CD4-positive, alpha-beta T cell (primary cell): Measurements from ENCODE around the gene CACNA2D3. TPM values are rescaled to one million over a fixed set of nuclear protein-coding genes. Genes with fewer than 3 reads are reported as not detected.

ENCODE experiments used
- ATAC-seq: fragments of 200-7000 bp; cut with Tn5 transposase; one replicate; pipeline ENCODE4 v1.10.0; 2022; ENCODE audit warnings: mild to moderate bottlenecking; ENCODE audit not compliant: poor library complexity
- CTCF ChIA-PET: fragments of 350-600 bp; sonication (Branson Sonifier 250); formaldehyde crosslinking; loops from one replicate; lab custom pipeline; 2021; ENCODE audit warnings: antibody characterized with exemption, inconsistent platforms; lab: Charles Lee
- POLR2A ChIA-PET: fragments of 350-600 bp; sonication (Branson Sonifier 250); formaldehyde crosslinking; loops from one replicate; lab custom pipeline; 2021; ENCODE audit warnings: antibody characterized with exemption, inconsistent platforms; lab: Charles Lee
- DNase-seq, 14 experiments: peaks; one replicate each; pipeline ENCODE4 v3.0.0-alpha.2; 2013 to 2020; ENCODE audit warnings: mixed read lengths in 2 of 14
- H3K27ac ChIP-seq, 2 donors: one replicate each; pipeline versions ENCODE4 v1.5.1 to v1.7.0; 2013; ENCODE audit warnings: low read length in 2 of 2, low read depth in 1 of 2, mild to moderate bottlenecking in 1 of 2
- H3K27me3 ChIP-seq, 2 experiments: 1 replicate in 1 of 2; 2 replicates in 1 of 2; pipeline versions ENCODE4 v1.6.1 to v1.7.0; 2013; ENCODE audit warnings: low read length in 2 of 2, control low read depth in 1 of 2, mild to moderate bottlenecking in 1 of 2, moderate library complexity in 1 of 2; ENCODE audit not compliant: insufficient read depth in 2 of 2, control insufficient read depth in 1 of 2
- H3K36me3 ChIP-seq: one replicate; pipeline ENCODE4 v1.6.1; 2013; ENCODE audit warnings: low read length, control low read depth; ENCODE audit not compliant: insufficient read depth
- H3K4me1 ChIP-seq: one replicate; pipeline ENCODE4 v1.6.1; 2013; ENCODE audit warnings: low read length, control low read depth; ENCODE audit not compliant: insufficient read depth
- H3K4me3 ChIP-seq: one replicate; pipeline ENCODE4 v1.5.1; 2013; ENCODE audit warnings: mild to moderate bottlenecking, low read length, moderate library complexity
- H3K9me3 ChIP-seq, 2 experiments: 1 replicate in 1 of 2; 2 replicates in 1 of 2; pipeline versions ENCODE4 v1.6.1 to v1.7.0; 2013; ENCODE audit warnings: low read length in 2 of 2, mild to moderate bottlenecking in 2 of 2, control low read depth in 1 of 2, moderate library complexity in 1 of 2; ENCODE audit not compliant: control insufficient read depth in 1 of 2, insufficient read depth in 1 of 2
- H3K27ac Mint-ChIP-seq: one replicate; pipeline ENCODE4 v1.8.0; 2020; ENCODE audit warnings: mixed read lengths
- H3K27me3 Mint-ChIP-seq: one replicate; pipeline ENCODE4 v1.8.0; 2021; ENCODE audit warnings: mixed read lengths
- H3K36me3 Mint-ChIP-seq: one replicate; pipeline ENCODE4 v1.8.0; 2021; ENCODE audit warnings: low read depth, mixed read lengths
- H3K4me1 Mint-ChIP-seq: one replicate; pipeline ENCODE4 v1.8.0; 2021; ENCODE audit warnings: low read depth, mixed read lengths
- H3K4me3 Mint-ChIP-seq: one replicate; pipeline ENCODE4 v1.8.0; 2020; ENCODE audit warnings: mild to moderate bottlenecking, mixed read lengths
- H3K9me3 Mint-ChIP-seq: one replicate; pipeline ENCODE4 v1.8.0; 2020; ENCODE audit warnings: mixed read lengths
- intact Hi-C, 2 experiments: fragments of 100-400 bp; cut with DNase I in 1 of 2; cut with micrococcal nuclease in 1 of 2; formaldehyde crosslinking; loops; one replicate each; pipeline versions ENCODE4 v1.15.1 to v1.9.0; 2023 to 2025; cut with DNase I, micrococcal nuclease
- total RNA-seq, 174 experiments: library from RNA in 2 of 174; stranded (reverse) in 2 of 174; gene quantifications; one replicate each; pipeline ENCODE4 v1.2.3 and lab custom pipeline; 2021 to 2026
- TF ChIP-seq, protein P1 (sequence below): fragments of 200-600 bp; IDR thresholded peaks from one replicate; pipeline ENCODE4 v1.8.0; 2022; ENCODE audit warnings: antibody characterized with exemption, mild to moderate bottlenecking

The CACNA2D3 gene
- total RNA-seq, 2 experiments from 2014 or later, result 0.08 TPM; not detected in 1

DNA sequence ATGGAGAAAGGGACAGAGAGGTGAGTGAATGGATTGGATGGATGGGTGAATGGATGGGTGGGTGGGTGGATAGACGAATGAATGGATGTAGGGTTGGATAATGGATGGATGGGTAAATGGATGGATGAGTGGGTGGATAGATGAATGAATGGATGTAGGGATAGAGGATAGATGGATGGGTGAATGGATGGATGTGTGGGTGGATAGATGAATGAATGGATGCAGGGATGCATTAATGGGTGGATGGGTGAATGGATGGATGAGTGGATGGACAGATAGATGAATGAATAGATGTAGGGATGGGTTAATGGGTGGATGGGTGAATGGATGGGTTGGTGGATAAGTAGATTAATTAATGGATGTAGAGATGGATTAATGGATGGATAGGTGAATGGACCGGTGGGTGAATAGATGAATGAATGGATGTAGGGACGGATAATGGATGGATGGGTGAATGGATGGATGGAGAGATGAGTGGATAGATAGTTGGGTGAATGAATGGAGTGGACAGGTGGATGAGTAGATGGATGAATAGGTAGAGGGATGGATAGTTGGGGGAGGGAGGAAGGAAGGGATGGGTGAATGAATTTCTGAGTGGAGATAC is 28.6 kb downstream of the CACNA2D3 start:
- no peak overlapping the region for H3K27ac ChIP-seq
- TF ChIP-seq, protein P1, sequence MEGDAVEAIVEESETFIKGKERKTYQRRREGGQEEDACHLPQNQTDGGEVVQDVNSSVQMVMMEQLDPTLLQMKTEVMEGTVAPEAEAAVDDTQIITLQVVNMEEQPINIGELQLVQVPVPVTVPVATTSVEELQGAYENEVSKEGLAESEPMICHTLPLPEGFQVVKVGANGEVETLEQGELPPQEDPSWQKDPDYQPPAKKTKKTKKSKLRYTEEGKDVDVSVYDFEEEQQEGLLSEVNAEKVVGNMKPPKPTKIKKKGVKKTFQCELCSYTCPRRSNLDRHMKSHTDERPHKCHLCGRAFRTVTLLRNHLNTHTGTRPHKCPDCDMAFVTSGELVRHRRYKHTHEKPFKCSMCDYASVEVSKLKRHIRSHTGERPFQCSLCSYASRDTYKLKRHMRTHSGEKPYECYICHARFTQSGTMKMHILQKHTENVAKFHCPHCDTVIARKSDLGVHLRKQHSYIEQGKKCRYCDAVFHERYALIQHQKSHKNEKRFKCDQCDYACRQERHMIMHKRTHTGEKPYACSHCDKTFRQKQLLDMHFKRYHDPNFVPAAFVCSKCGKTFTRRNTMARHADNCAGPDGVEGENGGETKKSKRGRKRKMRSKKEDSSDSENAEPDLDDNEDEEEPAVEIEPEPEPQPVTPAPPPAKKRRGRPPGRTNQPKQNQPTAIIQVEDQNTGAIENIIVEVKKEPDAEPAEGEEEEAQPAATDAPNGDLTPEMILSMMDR, result no peak
- peaks cover 7% of the 10 kb centered on the region for H3K27me3 Mint-ChIP-seq
- peaks cover 0 to 17% of the 10 kb centered on the region in 2 experiments for H3K9me3 ChIP-seq
- H3K27me3 ChIP-seq, result peaks cover 5 to 8% of the 10 kb centered on the region in 2 experiments
- H3K4me3 ChIP-seq, result no peak overlapping the region
- H3K9me3 Mint-ChIP-seq, result peaks cover 2% of the 10 kb centered on the region
- intact Hi-C loops, result no loop called here
- ChIA-PET POLR2A (no interaction called here), CTCF (no interaction called here)
- H3K36me3 ChIP-seq, result no peaks in the 10 kb centered on the region
- no peaks in the 10 kb centered on the region for H3K4me1 ChIP-seq
- no peaks in the 10 kb centered on the region for H3K4me1 Mint-ChIP-seq
- ATAC-seq, result no peak
- DNase-seq, result no peak
- no peak overlapping the region for H3K27ac Mint-ChIP-seq
- no peak overlapping the region for H3K4me3 Mint-ChIP-seq
- H3K36me3 Mint-ChIP-seq, result no peaks in the 10 kb centered on the region

- ChIA-PET CTCF (no interaction called here), POLR2A (no interaction called here)
- H3K36me3 Mint-ChIP-seq, result no peaks in the 10 kb centered on the region
- DNase-seq (no peak), ATAC-seq (no peak)
- H3K27me3 Mint-ChIP-seq, result no peaks in the 10 kb centered on the region
- H3K4me3 Mint-ChIP-seq, result no peak overlapping the region
- no peaks in the 10 kb centered on the region for H3K9me3 Mint-ChIP-seq
- no peak overlapping the region for H3K27ac Mint-ChIP-seq
- TF ChIP-seq, protein P1, result no peak
- Histone ChIP-seq H3K27me3 (peaks cover 0 to under 1% of the 10 kb centered on the region in 2 experiments), H3K4me1 (no peaks in the 10 kb centered on the region), H3K4me3 (no peak overlapping the region), H3K27ac (no peak overlapping the region), H3K9me3 (peaks cover 0 to 1% of the 10 kb centered on the region in 2 experiments), H3K36me3 (no peaks in the 10 kb centered on the region)
- intact Hi-C loops, result no loop called here
- H3K4me1 Mint-ChIP-seq, result no peaks in the 10 kb centered on the region
These were observed 31.1 kb downstream of the CACNA2D3 start for GRCh38 chr3:54153477-54153876.

DNA sequence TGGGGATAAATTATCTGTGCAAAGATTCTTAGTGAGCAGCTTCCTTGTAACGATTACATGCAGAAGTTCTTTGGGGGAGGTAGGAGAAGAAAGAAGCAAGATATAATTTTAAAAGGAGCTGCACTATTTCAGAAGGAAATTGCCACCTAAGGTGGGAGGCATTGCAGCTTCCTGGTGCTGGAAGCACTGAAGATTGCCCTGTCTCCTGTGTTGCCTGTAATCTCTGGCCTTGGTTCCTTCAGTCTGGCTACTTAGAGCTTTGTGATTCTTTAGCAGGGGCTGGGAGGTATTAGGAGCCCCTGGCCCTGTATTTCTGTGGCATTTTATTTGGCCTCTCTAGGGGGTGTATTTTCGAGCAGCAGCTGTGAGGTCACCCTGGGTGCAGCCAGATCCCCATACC is 35.5 kb downstream of the CACNA2D3 start:
- intact Hi-C loops, result no loop called here

More for the DNA sequence above, 35.5 kb downstream of the CACNA2D3 start:
- H3K36me3 Mint-ChIP-seq, result no peaks in the 10 kb centered on the region
- TF ChIP-seq, protein P1, result no peak
- no peak overlapping the region for H3K4me3 ChIP-seq
- H3K27me3 Mint-ChIP-seq, result peaks cover 9% of the 10 kb centered on the region
- no peak overlapping the region for H3K27ac ChIP-seq
- CTCF ChIA-PET, result no interaction called here
- H3K4me3 Mint-ChIP-seq, result no peak overlapping the region
- H3K27ac Mint-ChIP-seq, result no peak overlapping the region
- H3K4me1 Mint-ChIP-seq, result no peaks in the 10 kb centered on the region
- no peaks in the 10 kb centered on the region for H3K9me3 ChIP-seq
- no peaks in the 10 kb centered on the region for H3K27me3 ChIP-seq
- H3K36me3 ChIP-seq, result no peaks in the 10 kb centered on the region
- DNase-seq (no peak), ATAC-seq (no peak)
- no peaks in the 10 kb centered on the region for H3K4me1 ChIP-seq
- H3K9me3 Mint-ChIP-seq, result no peaks in the 10 kb centered on the region
- POLR2A ChIA-PET, result no interaction called here
